Fibroblast of skin of abdomen (primary cell): ENCODE results near the gene DCC.
"Not testable (repeated sequence)": the region's sequence is repeated elsewhere in the genome, so short reads cannot be mapped to it uniquely, and the experiment has no call there.

Experiments
- DNase-seq: peaks from one replicate; pipeline ENCODE4 v3.0.0-alpha.2; 2013

Gene DCC

GRCh38 chr18:52352920-52353319 is 12.9 kb downstream of the DCC start:
- DNase-seq, result no peak

GRCh38 chr18:52353589-52353988 is 13.6 kb downstream of the DCC start:
- no peak for DNase-seq

- DNase-seq, result no peak
Measured at GRCh38 chr18:52363861-52364260, 23.9 kb downstream of the DCC start.

GRCh38 chr18:52366851-52367250 is 26.9 kb downstream of the DCC start:
- DNase-seq, result not testable (repeated sequence)

GRCh38 chr18:52367953-52368742 is 28.2 kb downstream of the DCC start:
- DNase-seq, result no peak

- no peak for DNase-seq
Measured at GRCh38 chr18:52370841-52371240, 30.8 kb downstream of the DCC start.

- DNase-seq, result no peak
Measured at GRCh38 chr18:52376104-52376503, 36.1 kb downstream of the DCC start.

GRCh38 chr18:52377094-52377493 is 37.1 kb downstream of the DCC start:
- no peak for DNase-seq

GRCh38 chr18:52386306-52386705 is 46.3 kb downstream of the DCC start:
- DNase-seq, result no peak

- no peak for DNase-seq
Measured at GRCh38 chr18:52387175-52387574, 47.2 kb downstream of the DCC start.

GRCh38 chr18:52391810-52392559 is 52.0 kb downstream of the DCC start:
- DNase-seq, result peak; percentile 12

GRCh38 chr18:52394602-52395001 is 54.6 kb downstream of the DCC start:
- DNase-seq, result no peak

- DNase-seq, result no peak
Measured at GRCh38 chr18:52395146-52395852, 55.3 kb downstream of the DCC start.

- no peak for DNase-seq
Measured at GRCh38 chr18:52401236-52401635, 61.2 kb downstream of the DCC start.

GRCh38 chr18:52402814-52403213 is 62.8 kb downstream of the DCC start:
- no peak for DNase-seq

- DNase-seq, result no peak
Measured at GRCh38 chr18:52403291-52404021, 63.5 kb downstream of the DCC start.

GRCh38 chr18:52408800-52409302 is 68.9 kb downstream of the DCC start:
- no peak for DNase-seq

- no peak for DNase-seq
Measured at GRCh38 chr18:52409727-52410126, 69.7 kb downstream of the DCC start.

GRCh38 chr18:52415131-52415530 is 75.1 kb downstream of the DCC start:
- DNase-seq, result no peak

- no peak for DNase-seq
Measured at GRCh38 chr18:52422985-52423601, 83.1 kb downstream of the DCC start.

GRCh38 chr18:52426041-52426440 is 86.0 kb downstream of the DCC start:
- no peak for DNase-seq

- no peak for DNase-seq
Measured at GRCh38 chr18:52426462-52426861, 86.5 kb downstream of the DCC start.
